GM23338 (cell line): ENCODE results near the gene KRTAP4-1. TPM values are rescaled to one million over a fixed set of nuclear protein-coding genes. Genes with fewer than 3 reads are reported as not detected.

Source experiments
- ATAC-seq: fragments of 200-7000 bp; cut with Tn5 transposase; 3 replicates; pipeline ENCODE4 v1.9.1; 2020
- DNase-seq: peaks from one replicate; pipeline ENCODE4 v3.0.0-alpha.2; 2015; ENCODE audit warnings: low spot score
- H2AFZ ChIP-seq: fragments of 200-600 bp; sonication (generic); 2 replicates; pipeline ENCODE4 v1.8.0; 2016; ENCODE audit warnings: antibody characterized with exemption, mild to moderate bottlenecking, moderate library complexity
- H3F3A ChIP-seq: fragments of 200-600 bp; sonication (generic); replicated peaks from 2 replicates; pipeline ENCODE4 v1.8.0; 2017; ENCODE audit warnings: antibody characterized with exemption, mixed run types, low read depth
- H3K27ac ChIP-seq: fragments of 200-600 bp; sonication (generic); 2 replicates; pipeline ENCODE4 v1.6.1; 2016; ENCODE audit warnings: low read depth
- H3K27me3 ChIP-seq: fragments of 200-600 bp; sonication (generic); 2 replicates; pipeline ENCODE4 v1.8.0; 2016; ENCODE audit warnings: mild to moderate bottlenecking, mixed run types, moderate library complexity; ENCODE audit not compliant: insufficient read depth
- H3K36me3 ChIP-seq: fragments of 200-600 bp; sonication (generic); 2 replicates; pipeline ENCODE4 v1.8.0; 2016; ENCODE audit warnings: mild to moderate bottlenecking; ENCODE audit not compliant: insufficient read depth
- H3K4me1 ChIP-seq: fragments of 200-600 bp; sonication (generic); 2 replicates; pipeline ENCODE4 v1.8.0; 2016; ENCODE audit warnings: mild to moderate bottlenecking, moderate library complexity; ENCODE audit not compliant: insufficient read depth
- H3K4me2 ChIP-seq: fragments of 200-600 bp; sonication (generic); 2 replicates; pipeline ENCODE4 v1.7.1; 2017; ENCODE audit warnings: mixed run types
- H3K4me3 ChIP-seq: fragments of 200-600 bp; sonication (generic); 2 replicates; pipeline ENCODE4 v1.6.1; 2016; ENCODE audit warnings: mixed run types
- H3K79me2 ChIP-seq: fragments of 200-600 bp; sonication (generic); replicated peaks from 2 replicates; pipeline ENCODE4 v1.8.0; 2017; ENCODE audit warnings: mild to moderate bottlenecking; ENCODE audit not compliant: insufficient read depth
- H3K9me2 ChIP-seq: fragments of 200-600 bp; sonication (generic); 2 replicates; pipeline ENCODE4 v1.8.0; 2017; ENCODE audit not compliant: insufficient read depth
- H4K20me1 ChIP-seq: fragments of 200-600 bp; sonication (generic); replicated peaks from 2 replicates; pipeline ENCODE4 v1.8.0; 2017; ENCODE audit warnings: mild to moderate bottlenecking; ENCODE audit not compliant: insufficient read depth
- H3K27ac Mint-ChIP-seq: 2 replicates; pipeline ENCODE4 v1.8.0; 2020; ENCODE audit warnings: inconsistent platforms, mild to moderate bottlenecking, moderate library complexity, mixed read lengths
- H3K27me3 Mint-ChIP-seq: 3 replicates; pipeline ENCODE4 v1.8.0; 2022; ENCODE audit warnings: low read depth, mild to moderate bottlenecking, moderate library complexity, mixed read lengths, inconsistent platforms; ENCODE audit not compliant: insufficient read depth, poor library complexity
- H3K36me3 Mint-ChIP-seq: 3 replicates; pipeline ENCODE4 v1.8.0; 2021; ENCODE audit warnings: low read depth, mild to moderate bottlenecking, inconsistent platforms, moderate library complexity, mixed read lengths
- H3K4me1 Mint-ChIP-seq: 3 replicates; pipeline ENCODE4 v1.8.0; 2020; ENCODE audit warnings: mild to moderate bottlenecking, inconsistent platforms, mixed read lengths
- H3K4me3 Mint-ChIP-seq: 3 replicates; pipeline ENCODE4 v1.8.0; 2021; ENCODE audit warnings: moderate library complexity, mild to moderate bottlenecking, inconsistent platforms, mixed read lengths
- H3K9me3 Mint-ChIP-seq: 3 replicates; pipeline ENCODE4 v1.8.0; 2020; ENCODE audit warnings: moderate library complexity, mild to moderate bottlenecking, inconsistent platforms, mixed read lengths
- EZH2 ChIP-seq: fragments of 200-600 bp; sonication (generic); IDR thresholded peaks from one replicate; pipeline ENCODE4 v1.8.0; 2017; ENCODE audit warnings: antibody characterized with exemption, mild to moderate bottlenecking, low read depth; ENCODE audit not compliant: unreplicated experiment
- NANOG ChIP-seq: IDR thresholded peaks from 2 replicates; pipeline ENCODE4 v1.6.1; 2016; ENCODE audit warnings: antibody characterized with exemption, borderline replicate concordance
- POLR2AphosphoS5 ChIP-seq: IDR thresholded peaks from 2 replicates; pipeline ENCODE4 v1.6.1; 2016; ENCODE audit warnings: antibody characterized with exemption, low read depth
- ZNF114 ChIP-seq: fragments of 250-450 bp; sonication (Bioruptor Pico); IDR thresholded peaks from 2 replicates; pipeline ENCODE4 v1.5.0; 2020; ENCODE audit warnings: mild to moderate bottlenecking, moderate library complexity
- ZNF331 ChIP-seq: fragments of 250-450 bp; sonication (Bioruptor Pico); IDR thresholded peaks from 2 replicates; pipeline ENCODE4 v1.5.0; 2020; ENCODE audit warnings: low read depth, mild to moderate bottlenecking, moderate library complexity
- ZNF462 ChIP-seq: fragments of 250-450 bp; sonication (Bioruptor Pico); IDR thresholded peaks from 2 replicates; pipeline ENCODE4 v1.5.0; 2020; ENCODE audit warnings: mild to moderate bottlenecking, moderate library complexity
- polyA plus RNA-seq: library from polyadenylated mRNA; unstranded; fragments of >200 nt; fragmentation: Nextera tagmentation; extraction: Ambion mirVana; gene quantifications from 2 replicates; pipeline ENCODE4 v1.2.1, GENCODE V29; 2016
- total RNA-seq: library from RNA; depleted of rRNA; stranded (reverse); fragments of >200 nt; shearing (Covaris generic); gene quantifications from 2 replicates; pipeline ENCODE4 v1.2.3, GENCODE V29; 2014

The KRTAP4-1 gene
- total and polyA plus RNA-seq, 2 experiments from 2014 or later, result not detected

GRCh38 chr17:41211845-41212466, 27.2 kb upstream of the KRTAP4-1 start:
- Mint-ChIP-seq H3K4me1 (no peaks in the 10 kb centered on the region), H3K4me3 (no peak overlapping the region), H3K27me3 (peaks cover 5% of the 10 kb centered on the region), H3K27ac (no peak overlapping the region), H3K9me3 (peaks cover 12% of the 10 kb centered on the region), H3K36me3 (0 out of 3 replicates have a peak, but pooled peaks cover 4% of the 10 kb centered on the region)
- no peak overlapping the region for H3K4me2 ChIP-seq
- H3K27me3 ChIP-seq, result no peaks in the 10 kb centered on the region
- H3K9me2 ChIP-seq, result no peaks in the 10 kb centered on the region
- H3K27ac ChIP-seq, result no peak overlapping the region
- H4K20me1 ChIP-seq, result no peaks in the 10 kb centered on the region
- H2AFZ ChIP-seq, result no peak overlapping the region
- no peak for TF ChIP-seq POLR2AphosphoS5
- TF ChIP-seq ZNF114 (CRISPR knock-in tag), result no peak
- no peak for TF ChIP-seq ZNF331 (CRISPR knock-in tag)
- TF ChIP-seq NANOG, result no peak
- no peak for TF ChIP-seq EZH2
- TF ChIP-seq ZNF462 (CRISPR knock-in tag), result no peak
- no peak overlapping the region for H3K4me3 ChIP-seq
- DNase-seq, result no peak
- H3K36me3 ChIP-seq, result peaks cover 4% of the 10 kb centered on the region; the same call in 1 of the 2 replicates
- no peak for ATAC-seq
- H3K79me2 ChIP-seq, result no peaks in the 10 kb centered on the region
- H3K4me1 ChIP-seq, result no peaks in the 10 kb centered on the region
- no peaks in the 10 kb centered on the region for H3F3A ChIP-seq
